Measurements from ENCODE around the gene C3orf33.

DNA sequence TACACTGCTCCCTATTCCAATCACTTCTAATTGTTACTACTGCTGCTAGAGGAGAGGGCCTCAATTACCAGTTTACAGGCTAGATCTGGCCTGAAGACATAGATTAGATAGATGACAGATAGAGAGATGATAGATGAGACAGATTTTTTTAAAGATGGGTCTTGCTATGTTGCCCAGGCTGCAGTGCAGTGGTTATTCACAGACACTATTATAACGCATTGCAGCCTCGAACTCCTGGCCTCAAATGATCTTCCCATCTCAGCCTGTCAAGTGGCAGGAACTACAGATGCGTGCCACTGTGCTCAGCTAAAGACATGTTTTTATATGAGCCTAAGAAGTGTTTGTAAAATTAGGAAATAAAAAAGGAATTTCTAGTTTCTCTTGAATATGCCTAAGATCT, 41.9 kb upstream of the C3orf33 start:
- TF ChIP-seq, protein P1, sequence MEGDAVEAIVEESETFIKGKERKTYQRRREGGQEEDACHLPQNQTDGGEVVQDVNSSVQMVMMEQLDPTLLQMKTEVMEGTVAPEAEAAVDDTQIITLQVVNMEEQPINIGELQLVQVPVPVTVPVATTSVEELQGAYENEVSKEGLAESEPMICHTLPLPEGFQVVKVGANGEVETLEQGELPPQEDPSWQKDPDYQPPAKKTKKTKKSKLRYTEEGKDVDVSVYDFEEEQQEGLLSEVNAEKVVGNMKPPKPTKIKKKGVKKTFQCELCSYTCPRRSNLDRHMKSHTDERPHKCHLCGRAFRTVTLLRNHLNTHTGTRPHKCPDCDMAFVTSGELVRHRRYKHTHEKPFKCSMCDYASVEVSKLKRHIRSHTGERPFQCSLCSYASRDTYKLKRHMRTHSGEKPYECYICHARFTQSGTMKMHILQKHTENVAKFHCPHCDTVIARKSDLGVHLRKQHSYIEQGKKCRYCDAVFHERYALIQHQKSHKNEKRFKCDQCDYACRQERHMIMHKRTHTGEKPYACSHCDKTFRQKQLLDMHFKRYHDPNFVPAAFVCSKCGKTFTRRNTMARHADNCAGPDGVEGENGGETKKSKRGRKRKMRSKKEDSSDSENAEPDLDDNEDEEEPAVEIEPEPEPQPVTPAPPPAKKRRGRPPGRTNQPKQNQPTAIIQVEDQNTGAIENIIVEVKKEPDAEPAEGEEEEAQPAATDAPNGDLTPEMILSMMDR (IDR thresholded peaks at IDR 0.05), result no peak
- TF ChIP-seq POLR2A (IDR thresholded peaks at IDR 0.05) (no peak), EP300 (IDR thresholded peaks at IDR 0.05) (no peak)
